Spleen (tissue), 7 donors: ENCODE measurements around the gene PGM3.

Experiments used
- CTCF ChIP-seq, 11 experiments: fragments of 200-600 bp in 7 of 11; fragments of 450-650 bp in 4 of 11; sonication (generic) in 4 of 11; IDR thresholded peaks in 8 of 11; conservative IDR thresholded peaks in 3 of 11; 1 replicate in 7 of 11; 2 replicates in 4 of 11; pipeline versions ENCODE4 v1.4.0 to v1.8.0; 2016 to 2021; ENCODE audit warnings: antibody characterized with exemption in 11 of 11, inconsistent platforms in 4 of 11, mild to moderate bottlenecking in 1 of 11
- POLR2AphosphoS5 ChIP-seq, 3 donors: sonication (generic); formaldehyde crosslinking; IDR thresholded peaks; one replicate each; pipeline ENCODE4 v1.5.1; 2017; ENCODE audit warnings: antibody characterized with exemption in 3 of 3
- donor health status: DM: no; HTN: no; CAD: no; lungs with moderate emphysema.
- donor health status: DM: no; HTN: no; CAD: no.
- donor health status: DM: no; HTN: no; CAD: no.

GRCh38 chr6:83180426-83180950, 12.6 kb downstream of the PGM3 start:
- TF ChIP-seq CTCF (IDR thresholded peaks at IDR 0.05 in 8 of 11, conservative IDR thresholded peaks at IDR 0.05 in 3 of 11) (no peak), POLR2AphosphoS5 (IDR thresholded peaks at IDR 0.05) (no peak)
